Measurements from ENCODE around the gene ADGRV1. TPM values are rescaled to one million over a fixed set of nuclear protein-coding genes. Genes with fewer than 3 reads are reported as not detected.

ADGRV1 gene
- total and polyA plus RNA-seq, 2 donors (not counting 3 experiments of a cell fraction or from before 2014, with no cell fraction given), result 0.11 to 0.55 TPM

DNA sequence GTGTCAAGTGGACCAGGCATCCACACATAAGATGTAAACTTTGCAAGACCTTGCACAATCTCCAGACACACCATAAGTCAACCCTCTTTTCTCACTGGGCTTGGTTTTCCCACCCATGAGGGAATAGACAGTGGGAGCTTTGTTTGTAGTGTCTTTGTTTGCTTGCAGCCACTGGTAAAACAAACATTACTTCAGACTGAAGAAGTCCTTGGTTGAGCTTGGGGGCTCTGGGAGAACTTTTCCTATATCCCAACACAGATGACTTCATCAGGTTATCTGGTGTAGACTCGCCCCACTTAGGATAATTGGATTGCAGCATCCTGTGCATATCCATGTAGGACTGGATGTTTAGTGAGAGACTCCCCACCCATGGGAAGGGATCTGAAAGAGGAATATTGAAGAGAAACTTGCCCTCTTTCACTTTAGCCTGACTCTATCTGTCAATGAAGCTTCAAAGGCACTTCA is 11.5 kb upstream of the ADGRV1 start:
- no peak for FAIRE-seq
- no peak overlapping the region for H3K4me2 ChIP-seq (ENCODE audit: insufficient read depth, low read length)
- no peaks in the 10 kb centered on the region for H3K79me2 ChIP-seq (ENCODE audit: control insufficient read depth, insufficient read depth, low read length)
- no peak overlapping the region for H3K4me3 ChIP-seq (replicated peaks in 1 of 3; ENCODE audit: insufficient read depth in 1 of 3, low read depth in 1 of 3, low read length in 3 of 3)
- CTCF ChIA-PET, result interaction anchor here (1.4 to 1.7 kb wide), 2 partner anchors 17 to 107 kb away, joined by 3 to 4 read pairs; no protein-coding TSS in a partner anchor
- POLR2A ChIA-PET, result no interaction called here
- no peak for TF ChIP-seq POLR2A (IDR thresholded peaks at IDR 0.05; ENCODE audit: low read depth, low read length)
- no peak for TF ChIP-seq GATA2 (IDR thresholded peaks at IDR 0.05; ENCODE audit: insufficient read depth, insufficient read length, low read depth, low read length)
- TF ChIP-seq, protein P1, sequence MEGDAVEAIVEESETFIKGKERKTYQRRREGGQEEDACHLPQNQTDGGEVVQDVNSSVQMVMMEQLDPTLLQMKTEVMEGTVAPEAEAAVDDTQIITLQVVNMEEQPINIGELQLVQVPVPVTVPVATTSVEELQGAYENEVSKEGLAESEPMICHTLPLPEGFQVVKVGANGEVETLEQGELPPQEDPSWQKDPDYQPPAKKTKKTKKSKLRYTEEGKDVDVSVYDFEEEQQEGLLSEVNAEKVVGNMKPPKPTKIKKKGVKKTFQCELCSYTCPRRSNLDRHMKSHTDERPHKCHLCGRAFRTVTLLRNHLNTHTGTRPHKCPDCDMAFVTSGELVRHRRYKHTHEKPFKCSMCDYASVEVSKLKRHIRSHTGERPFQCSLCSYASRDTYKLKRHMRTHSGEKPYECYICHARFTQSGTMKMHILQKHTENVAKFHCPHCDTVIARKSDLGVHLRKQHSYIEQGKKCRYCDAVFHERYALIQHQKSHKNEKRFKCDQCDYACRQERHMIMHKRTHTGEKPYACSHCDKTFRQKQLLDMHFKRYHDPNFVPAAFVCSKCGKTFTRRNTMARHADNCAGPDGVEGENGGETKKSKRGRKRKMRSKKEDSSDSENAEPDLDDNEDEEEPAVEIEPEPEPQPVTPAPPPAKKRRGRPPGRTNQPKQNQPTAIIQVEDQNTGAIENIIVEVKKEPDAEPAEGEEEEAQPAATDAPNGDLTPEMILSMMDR (IDR thresholded peaks at IDR 0.05; ENCODE audit: extremely low read depth in 1 of 2, insufficient read depth in 1 of 2, low read depth in 1 of 2, low read length in 2 of 2), result no peak
- no peak for TF ChIP-seq JUN (IDR thresholded peaks at IDR 0.05; ENCODE audit: borderline replicate concordance, insufficient read depth, insufficient read length, low read depth)
- H3K36me3 ChIP-seq (ENCODE audit: control insufficient read depth in 2 of 2, extremely low read depth in 1 of 2, insufficient read depth in 2 of 2, low read length in 2 of 2), result no peaks in the 10 kb centered on the region
- H3K9me3 ChIP-seq (replicated peaks; ENCODE audit: control insufficient read depth, insufficient read depth, low read length), result no peaks in the 10 kb centered on the region
- no peak overlapping the region for H3K9ac ChIP-seq (replicated peaks; ENCODE audit: extremely low read depth, insufficient read depth, low read length)
- H3K27me3 ChIP-seq (ENCODE audit: control insufficient read depth in 2 of 2, insufficient read depth in 2 of 2, low read length in 2 of 2), result peaks cover 8 to 18% of the 10 kb centered on the region in 2 experiments
- intact Hi-C loops (cut with micrococcal nuclease), result no loop called here
- no peaks in the 10 kb centered on the region for H4K20me1 ChIP-seq (replicated peaks; ENCODE audit: control insufficient read depth, extremely low read depth, insufficient read depth, low read length)
- dilution Hi-C loops (cut with MboI; ENCODE audit: extremely low pct_ligation_motif_present, low sequenced_read_pairs), result no loop called here
- DNase-seq (ENCODE audit: low read depth, low spot score), result no peak
- no peak overlapping the region for H3K27ac ChIP-seq (ENCODE audit: insufficient read depth, low read depth, low read length)
- H2AFZ ChIP-seq (ENCODE audit: low read depth, low read length), result no peak overlapping the region
- no peaks in the 10 kb centered on the region for H3K4me1 ChIP-seq (ENCODE audit: control insufficient read depth, extremely low read depth, insufficient read depth, low read length)
- no TSS peak for BruUV-seq (replicated peaks)
- no peaks in the 10 kb centered on the region for H3K9me1 ChIP-seq (replicated peaks; ENCODE audit: control insufficient read depth, extremely low read depth, insufficient read depth, low read length)

DNA sequence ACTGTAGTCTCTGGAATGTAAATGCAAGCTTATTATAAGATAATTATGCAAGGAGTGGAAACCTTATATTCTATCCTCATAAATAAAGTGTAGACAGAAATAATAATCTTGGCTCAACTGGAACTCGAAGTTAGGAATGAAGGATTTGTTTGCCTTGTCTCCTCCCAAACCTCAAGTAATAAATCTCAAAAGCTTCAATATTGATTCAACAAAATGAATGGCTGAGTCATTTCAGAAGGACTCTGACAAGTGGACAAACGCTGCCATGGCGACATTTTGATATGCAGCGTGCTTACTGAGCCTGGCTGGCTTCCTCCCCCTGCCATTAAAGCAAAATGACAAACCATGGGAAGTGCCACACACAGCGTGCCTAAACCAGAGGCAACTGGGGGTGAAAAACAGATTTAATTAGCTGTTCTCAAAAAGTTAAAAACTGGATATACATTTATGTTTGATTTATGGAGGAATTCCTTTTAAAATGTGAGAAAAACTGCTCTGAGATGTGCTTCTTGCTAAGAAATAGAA is 10.5 kb upstream of the ADGRV1 start:
- ChIA-PET CTCF (interaction anchor here (1.0 to 1.4 kb wide), 3 partner anchors 16 to 236 kb away, joined by 3 read pairs; no protein-coding TSS in a partner anchor), POLR2A (no interaction called here)
- H3K27ac ChIP-seq (ENCODE audit: insufficient read depth, low read depth, low read length), result no peak overlapping the region
- H2AFZ ChIP-seq (ENCODE audit: low read depth, low read length), result no peak overlapping the region
- no peak overlapping the region for H3K4me3 ChIP-seq (replicated peaks in 1 of 3; ENCODE audit: insufficient read depth in 1 of 3, low read depth in 1 of 3, low read length in 3 of 3)
- no peaks in the 10 kb centered on the region for H3K9me3 ChIP-seq (replicated peaks; ENCODE audit: control insufficient read depth, insufficient read depth, low read length)
- H3K9me1 ChIP-seq (replicated peaks; ENCODE audit: control insufficient read depth, extremely low read depth, insufficient read depth, low read length), result no peaks in the 10 kb centered on the region
- TF ChIP-seq FOS (IDR thresholded peaks at IDR 0.05; ENCODE audit: borderline replicate concordance, insufficient read depth, low read length), result no peak
- no peak for TF ChIP-seq JUN (IDR thresholded peaks at IDR 0.05; ENCODE audit: borderline replicate concordance, insufficient read depth, insufficient read length, low read depth)
- TF ChIP-seq POLR2AphosphoS5 (IDR thresholded peaks at IDR 0.05; ENCODE audit: insufficient read depth, low read depth, low read length), result no peak
- TF ChIP-seq EZH2 (IDR thresholded peaks at IDR 0.05; ENCODE audit: borderline replicate concordance, low read depth, low read length, severe bottlenecking), result no peak
- TF ChIP-seq POLR2A (IDR thresholded peaks at IDR 0.05; ENCODE audit: low read depth, low read length), result no peak
- TF ChIP-seq, protein P2, sequence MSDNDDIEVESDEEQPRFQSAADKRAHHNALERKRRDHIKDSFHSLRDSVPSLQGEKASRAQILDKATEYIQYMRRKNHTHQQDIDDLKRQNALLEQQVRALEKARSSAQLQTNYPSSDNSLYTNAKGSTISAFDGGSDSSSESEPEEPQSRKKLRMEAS (IDR thresholded peaks at IDR 0.05; ENCODE audit: insufficient read depth, insufficient read length), result no peak
- TF ChIP-seq MYC (IDR thresholded peaks at IDR 0.05; ENCODE audit: low read depth, low read length), result no peak
- TF ChIP-seq, protein P1 (IDR thresholded peaks at IDR 0.05; ENCODE audit: extremely low read depth in 1 of 2, insufficient read depth in 1 of 2, low read depth in 1 of 2, low read length in 2 of 2), result no peak
- TF ChIP-seq GATA2 (IDR thresholded peaks at IDR 0.05; ENCODE audit: insufficient read depth, insufficient read length, low read depth, low read length), result no peak
- intact Hi-C loops (cut with micrococcal nuclease), result no loop called here
- H3K79me2 ChIP-seq (ENCODE audit: control insufficient read depth, insufficient read depth, low read length), result no peaks in the 10 kb centered on the region
- H3K27me3 ChIP-seq (ENCODE audit: control insufficient read depth in 2 of 2, insufficient read depth in 2 of 2, low read length in 2 of 2), result peaks cover 13 to 23% of the 10 kb centered on the region in 2 experiments
- H4K20me1 ChIP-seq (replicated peaks; ENCODE audit: control insufficient read depth, extremely low read depth, insufficient read depth, low read length), result no peaks in the 10 kb centered on the region
- DNase-seq (ENCODE audit: low read depth, low spot score) (no peak), FAIRE-seq (no peak)
- H3K9ac ChIP-seq (replicated peaks; ENCODE audit: extremely low read depth, insufficient read depth, low read length), result no peak overlapping the region
- no peak overlapping the region for H3K4me2 ChIP-seq (ENCODE audit: insufficient read depth, low read length)
- H3K4me1 ChIP-seq (ENCODE audit: control insufficient read depth, extremely low read depth, insufficient read depth, low read length), result no peaks in the 10 kb centered on the region
- no peaks in the 10 kb centered on the region for H3K36me3 ChIP-seq (ENCODE audit: control insufficient read depth in 2 of 2, extremely low read depth in 1 of 2, insufficient read depth in 2 of 2, low read length in 2 of 2)
- dilution Hi-C loops (cut with MboI; ENCODE audit: extremely low pct_ligation_motif_present, low sequenced_read_pairs), result no loop called here
- no TSS peak for BruUV-seq (replicated peaks)
